B cell (primary cell): ENCODE data around the gene ZC3H11A. TPM values are rescaled to one million over a fixed set of nuclear protein-coding genes. Genes with fewer than 3 reads are reported as not detected.

Experiments used
- ATAC-seq: fragments of 200-7000 bp; cut with Tn5 transposase; one replicate; pipeline ENCODE4 v1.10.0; 2021; ENCODE audit warnings: low read depth, mild to moderate bottlenecking, moderate number of reproducible peaks, moderate library complexity
- CTCF ChIA-PET: fragments of 350-600 bp; sonication (Branson Sonifier 250); formaldehyde crosslinking; loops from one replicate; lab custom pipeline; 2021; ENCODE audit warnings: antibody characterized with exemption, inconsistent platforms; lab: Charles Lee
- POLR2A ChIA-PET: fragments of 350-600 bp; sonication (Branson Sonifier 250); formaldehyde crosslinking; loops from one replicate; lab custom pipeline; 2021; ENCODE audit warnings: antibody characterized with exemption; lab: Charles Lee
- DNase-seq: peaks from one replicate; pipeline ENCODE4 v3.0.0; 2013
- H2AFZ ChIP-seq: 2 replicates; pipeline ENCODE4 v1.6.1; 2012; ENCODE audit warnings: mild to moderate bottlenecking, low read depth, low read length; ENCODE audit not compliant: insufficient read depth, poor library complexity, severe bottlenecking
- H3K27ac ChIP-seq, 2 donors: 1 replicate in 1 of 2; 2 replicates in 1 of 2; pipeline ENCODE4 v1.5.1; 2012 to 2013; ENCODE audit warnings: low read length in 2 of 2, mild to moderate bottlenecking in 2 of 2, moderate library complexity in 1 of 2
- H3K27me3 ChIP-seq, 4 experiments: fragments of 200-600 bp in 1 of 4; sonication (generic) in 1 of 4; replicated peaks in 1 of 4; 1 replicate in 2 of 4; 2 replicates in 2 of 4; pipeline versions ENCODE4 v1.6.1 to v1.7.0; 2013 to 2016; ENCODE audit warnings: low read length in 3 of 4, mild to moderate bottlenecking in 2 of 4, mixed read lengths in 1 of 4, moderate library complexity in 1 of 4; ENCODE audit not compliant: insufficient read depth in 4 of 4, control insufficient read depth in 3 of 4; ENCODE audit errors: control extremely low read depth in 1 of 4
- H3K36me3 ChIP-seq, 2 experiments: replicated peaks in 1 of 2; 1 replicate in 1 of 2; 2 replicates in 1 of 2; pipeline versions ENCODE4 v1.6.1 to v1.7.1; 2013; ENCODE audit warnings: low read length in 1 of 2; ENCODE audit not compliant: insufficient read depth in 2 of 2, control insufficient read depth in 1 of 2; ENCODE audit errors: control extremely low read depth in 1 of 2, extremely low read depth in 1 of 2
- H3K4me1 ChIP-seq, 2 donors: fragments of 200-600 bp in 1 of 2; sonication (generic) in 1 of 2; 1 replicate in 1 of 2; 2 replicates in 1 of 2; pipeline versions ENCODE4 v1.5.1 to v1.6.1; 2013 to 2017; ENCODE audit warnings: low read length in 2 of 2; ENCODE audit not compliant: control insufficient read depth in 2 of 2, insufficient read depth in 2 of 2
- H3K4me2 ChIP-seq: replicated peaks from 2 replicates; pipeline ENCODE3; 2012; ENCODE audit warnings: mild to moderate bottlenecking, low read depth, low read length; ENCODE audit not compliant: poor library complexity, severe bottlenecking
- H3K4me3 ChIP-seq, 5 experiments: fragments of 200-600 bp in 1 of 5; sonication (generic) in 1 of 5; 1 replicate in 3 of 5; 2 replicates in 2 of 5; pipeline versions ENCODE4 v1.5.1 to v1.7.0; 2011 to 2016; ENCODE audit warnings: low read length in 4 of 5, mild to moderate bottlenecking in 4 of 5, low read depth in 2 of 5, control low read depth in 1 of 5, moderate library complexity in 1 of 5; ENCODE audit not compliant: insufficient read depth in 1 of 5; ENCODE audit errors: control extremely low read depth in 1 of 5, extremely low read depth in 1 of 5
- H3K79me2 ChIP-seq: fragments of 200-600 bp; sonication (generic); one replicate; pipeline ENCODE4 v1.6.0; 2016; ENCODE audit warnings: low read length; ENCODE audit not compliant: control insufficient read depth, insufficient read depth
- H3K9ac ChIP-seq: fragments of 200-600 bp; sonication (generic); 2 replicates; pipeline ENCODE4 v1.6.1; 2017; ENCODE audit warnings: mild to moderate bottlenecking, low read length, moderate library complexity
- H3K9me3 ChIP-seq, 3 donors: one replicate each; pipeline versions ENCODE4 v1.6.1 to v1.7.1; 2013; ENCODE audit warnings: low read length in 2 of 3; ENCODE audit not compliant: control insufficient read depth in 2 of 3, insufficient read depth in 1 of 3; ENCODE audit errors: control extremely low read depth in 1 of 3
- H4K20me1 ChIP-seq: 2 replicates; pipeline ENCODE4 v1.6.0; 2012; ENCODE audit warnings: mild to moderate bottlenecking, low read length; ENCODE audit not compliant: insufficient read depth, control insufficient read depth, poor library complexity, severe bottlenecking
- H3K27ac Mint-ChIP-seq: one replicate; pipeline ENCODE4 v1.8.0; 2021; ENCODE audit warnings: mixed read lengths
- H3K27me3 Mint-ChIP-seq: one replicate; pipeline ENCODE4 v1.8.0; 2021; ENCODE audit warnings: mixed read lengths
- H3K4me1 Mint-ChIP-seq: one replicate; pipeline ENCODE4 v1.8.0; 2021; ENCODE audit warnings: mixed read lengths
- H3K4me3 Mint-ChIP-seq: one replicate; pipeline ENCODE4 v1.8.0; 2021; ENCODE audit warnings: mixed read lengths
- H3K9me3 Mint-ChIP-seq: one replicate; pipeline ENCODE4 v1.8.0; 2022; ENCODE audit warnings: mixed read lengths; ENCODE audit not compliant: insufficient read depth
- CTCF ChIP-seq: fragments of 200-600 bp; IDR thresholded peaks from one replicate; pipeline ENCODE4 v1.8.0; 2022; ENCODE audit warnings: antibody characterized with exemption, mild to moderate bottlenecking
- EZH2 ChIP-seq: IDR thresholded peaks from 2 replicates; pipeline ENCODE4 v1.6.1; 2012; ENCODE audit warnings: borderline replicate concordance, low read depth, mild to moderate bottlenecking, moderate library complexity, low read length; ENCODE audit not compliant: insufficient read depth, poor library complexity, severe bottlenecking
- WGBS: methylation state at CpG from one replicate; pipeline ENCODE4 v1.1.5; 2013; ENCODE audit warnings: missing lambda C conversion rate; ENCODE audit not compliant: insufficient coverage; 5-methylcytosine and 5-hydroxymethylcytosine counted together
- intact Hi-C: fragments of 100-400 bp; cut with micrococcal nuclease; formaldehyde crosslinking; loops from one replicate; pipeline ENCODE4 v1.10.0; 2022
- polyA plus RNA-seq: library from polyadenylated mRNA; depleted of rRNA; stranded (reverse); fragments of >200 nt; gene quantifications from 2 replicates; pipeline ENCODE4 v1.2.3, GENCODE V29; 2012
- total RNA-seq, 2 donors: library from RNA; stranded (reverse); fragments of 120-200 nt in 1 of 2; gene quantifications; 1 replicate in 1 of 2; 2 replicates in 1 of 2; pipeline versions ENCODE4 v1.2.3 to v1.2.4, GENCODE V29; 2013 to 2022

Gene ZC3H11A
- total and polyA plus RNA-seq, 2 donors (not counting 1 experiment from before 2014, with no cell fraction given) = 72.1 to 130 TPM

GRCh38 chr1:203794764-203795440 lies 521 bp upstream of the ZC3H11A start:
- peak overlapping the region; percentile 72 for H2AFZ ChIP-seq

More at GRCh38 chr1:203794764-203795440, 521 bp upstream of the ZC3H11A start:
- H3K9me3 ChIP-seq = no peaks in the 10 kb centered on the region
- peak overlapping the region; percentile 85 to 94 for H3K27ac ChIP-seq
- Mint-ChIP-seq H3K27ac (peak overlapping the region; percentile 97), H3K4me1 (peaks cover 46% of the 10 kb centered on the region), H3K9me3 (no peaks in the 10 kb centered on the region), H3K4me3 (peak overlapping the region; percentile 88), H3K27me3 (no peaks in the 10 kb centered on the region)
- WGBS = 67% methylated on average over 12 of the region's 19 CpGs
- H3K9ac ChIP-seq = peak overlapping the region; percentile 85
- peak overlapping the region; percentile 84 for H3K4me2 ChIP-seq
- POLR2A ChIA-PET = no interaction called here
- H3K36me3 ChIP-seq = peaks cover 2 to 28% of the 10 kb centered on the region in 2 experiments
- DNase-seq (no peak), ATAC-seq (no peak)
- peaks cover 44% of the 10 kb centered on the region for H3K79me2 ChIP-seq
- intact Hi-C loops = loop anchor here (1.0 to 10.0 kb wide), 6 partner anchors 42 to 840 kb away; partner anchors contain the start of genes ADIPOR1, ATP2B4, PPFIA4 and SNRPE
- H3K4me3 ChIP-seq = peak overlapping the region; percentile 3 to 86 (median 48)
- no peaks in the 10 kb centered on the region for H3K27me3 ChIP-seq
- CTCF ChIA-PET = interaction anchor here (0.7 to 1.4 kb wide), 2 partner anchors 66 to 92 kb away, joined by 3 to 9 read pairs; no protein-coding TSS in a partner anchor
- H3K4me1 ChIP-seq = peaks cover 32 to 34% of the 10 kb centered on the region in 2 donors
- H4K20me1 ChIP-seq = peaks cover 31% of the 10 kb centered on the region
- no peak for TF ChIP-seq EZH2
- no peak for TF ChIP-seq CTCF
